Measurements from ENCODE around the gene SIN3A.
"Not testable (repeated sequence)": the region's sequence is repeated elsewhere in the genome, so short reads cannot be mapped to it uniquely, and the experiment has no call there.

SIN3A gene

GRCh38 chr15:75449585-75450306, 1.7 kb downstream of the SIN3A start:
- no peak for DNase-seq

- DNase-seq: not testable (repeated sequence)
Measured at GRCh38 chr15:75448171-75448570, 3.3 kb downstream of the SIN3A start.

- no peak for DNase-seq
Measured at GRCh38 chr15:75446151-75446550, 5.3 kb downstream of the SIN3A start.

- DNase-seq: not testable (repeated sequence)
Measured at GRCh38 chr15:75445324-75445723, 6.2 kb downstream of the SIN3A start.

- DNase-seq: not testable (repeated sequence)
Measured at GRCh38 chr15:75443972-75444453, 7.5 kb downstream of the SIN3A start.

DNA sequence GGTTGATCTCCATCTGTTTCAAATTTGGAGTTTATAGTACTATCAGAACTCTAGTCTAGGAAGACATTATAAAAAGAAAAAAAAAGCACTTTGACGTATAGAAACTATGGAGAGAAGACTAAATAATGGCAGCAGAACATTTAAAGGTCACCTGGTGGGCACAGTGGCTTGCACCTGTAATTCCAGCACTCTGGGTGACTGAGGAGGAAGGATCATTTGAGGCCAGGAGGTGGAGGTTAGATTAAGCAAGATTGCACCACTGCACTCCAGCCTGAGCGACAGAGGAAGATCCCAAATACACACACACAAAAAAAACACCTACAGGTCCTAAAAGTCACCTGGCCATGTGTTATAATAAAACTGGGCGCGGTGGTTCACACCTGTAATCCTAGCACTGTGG, 13.8 kb downstream of the SIN3A start:
- DNase-seq: no peak

- DNase-seq: no peak
Measured at GRCh38 chr15:75436881-75437280, 14.6 kb downstream of the SIN3A start.

- DNase-seq: no peak
Measured at GRCh38 chr15:75431682-75432081, 19.8 kb downstream of the SIN3A start.

GRCh38 chr15:75431270-75431669, 20.2 kb downstream of the SIN3A start:
- DNase-seq: no peak

DNA sequence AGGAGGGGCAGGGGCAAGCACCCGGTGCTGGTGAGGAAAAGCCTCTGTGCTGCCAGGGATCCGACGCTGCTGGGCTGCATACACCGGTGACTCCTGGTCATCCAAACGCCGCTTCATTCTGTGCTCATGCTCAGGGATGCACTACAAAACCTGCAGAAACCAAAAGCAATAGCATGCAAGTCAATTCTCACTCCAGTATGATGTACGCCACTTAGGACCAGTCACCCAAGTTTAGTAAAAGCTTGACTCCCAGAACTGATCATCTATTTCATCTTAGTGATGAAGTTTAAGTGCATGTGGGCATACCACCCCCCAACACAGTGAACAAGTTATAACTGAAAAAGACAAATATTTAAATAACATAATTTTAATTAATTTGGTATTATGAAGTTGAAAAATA, 21.2 kb downstream of the SIN3A start:
- DNase-seq: no peak

DNA sequence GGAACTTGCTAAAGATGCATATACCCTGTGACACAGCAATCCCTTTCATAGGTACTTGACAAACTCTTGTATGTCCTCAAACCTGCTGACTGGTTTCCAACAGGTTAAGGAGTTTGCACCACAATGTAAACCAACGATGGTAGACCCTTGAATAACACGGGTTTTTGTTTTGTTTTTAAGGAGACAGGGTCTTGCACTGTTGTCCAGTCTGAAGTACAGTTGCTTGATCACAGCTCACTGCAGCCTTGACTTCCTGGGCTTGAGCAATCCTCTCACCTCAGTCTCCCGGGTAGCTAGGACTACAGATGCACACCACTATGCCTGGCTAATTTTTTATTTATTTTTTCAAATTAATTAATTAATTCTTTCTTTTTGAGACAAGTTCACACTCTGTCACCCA, 23.3 kb downstream of the SIN3A start:
- no peak for DNase-seq

DNA sequence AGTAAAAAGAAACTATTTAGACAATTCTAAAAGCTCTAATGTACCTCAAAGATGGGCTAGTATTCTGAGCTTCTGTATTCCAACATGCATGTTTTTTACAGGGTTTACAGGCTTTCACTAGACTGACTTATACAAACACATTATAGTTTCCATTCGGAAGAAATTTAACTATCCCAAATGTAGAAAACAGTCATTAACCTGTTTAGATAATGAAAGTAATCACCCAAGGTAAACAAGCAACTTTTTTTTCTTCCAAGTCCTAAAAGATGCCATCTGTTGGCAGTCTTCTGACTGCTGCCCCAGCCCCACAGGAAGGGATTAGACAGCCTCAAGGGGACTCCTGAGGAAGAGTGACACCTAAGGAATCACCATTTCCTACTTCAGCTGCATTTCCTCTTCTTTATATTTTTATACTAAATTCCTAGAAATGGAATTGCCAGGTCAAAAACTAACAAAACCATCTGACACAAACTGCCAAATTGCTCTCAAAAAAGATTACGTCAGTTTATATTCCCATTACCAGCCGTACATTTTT, 25.5 kb downstream of the SIN3A start:
- DNase-seq: no peak

DNA sequence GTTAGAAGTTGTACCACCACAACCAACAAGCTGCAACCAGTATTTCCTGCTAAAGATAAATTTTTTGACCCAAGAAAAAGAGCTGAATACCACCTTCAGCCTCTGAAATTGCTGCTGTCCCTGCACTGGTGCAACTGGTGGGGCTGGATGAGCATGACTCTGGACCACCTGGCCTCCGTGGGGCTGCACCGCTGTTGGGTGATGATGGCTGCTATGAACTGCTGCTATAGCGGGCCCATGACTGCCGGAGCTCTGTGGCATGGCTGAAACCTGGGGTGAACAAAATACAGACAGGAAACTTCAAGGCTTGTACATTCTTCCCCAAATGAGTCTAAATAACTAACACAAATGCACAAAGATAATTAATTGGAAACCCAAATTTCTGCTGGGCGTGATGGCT, 28.9 kb downstream of the SIN3A start:
- no peak for DNase-seq

GRCh38 chr15:75420698-75421097, 30.8 kb downstream of the SIN3A start:
- DNase-seq: no peak

GRCh38 chr15:75416584-75416983, 34.9 kb downstream of the SIN3A start:
- DNase-seq: no peak

- no peak for DNase-seq
Measured at GRCh38 chr15:75410196-75410595, 41.3 kb downstream of the SIN3A start.

DNA sequence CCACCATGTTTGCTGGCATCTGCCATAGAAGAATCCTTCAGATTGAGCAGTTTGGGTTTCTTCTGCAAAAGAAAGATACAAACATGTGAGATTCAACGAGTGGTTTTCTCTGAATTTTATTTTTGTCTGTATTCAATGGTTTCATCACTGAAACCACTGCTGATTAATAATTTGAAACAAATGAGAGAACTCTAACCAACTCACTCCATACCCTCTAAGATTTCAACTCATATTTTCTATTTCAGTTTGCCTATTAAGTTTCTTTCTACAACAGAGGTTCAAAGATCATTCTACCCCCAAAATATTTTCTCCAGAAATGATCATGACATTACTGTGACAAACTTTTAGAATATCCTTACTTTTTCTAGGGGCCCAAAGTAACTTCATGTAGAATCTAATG, 44.4 kb downstream of the SIN3A start:
- DNase-seq: no peak

DNA sequence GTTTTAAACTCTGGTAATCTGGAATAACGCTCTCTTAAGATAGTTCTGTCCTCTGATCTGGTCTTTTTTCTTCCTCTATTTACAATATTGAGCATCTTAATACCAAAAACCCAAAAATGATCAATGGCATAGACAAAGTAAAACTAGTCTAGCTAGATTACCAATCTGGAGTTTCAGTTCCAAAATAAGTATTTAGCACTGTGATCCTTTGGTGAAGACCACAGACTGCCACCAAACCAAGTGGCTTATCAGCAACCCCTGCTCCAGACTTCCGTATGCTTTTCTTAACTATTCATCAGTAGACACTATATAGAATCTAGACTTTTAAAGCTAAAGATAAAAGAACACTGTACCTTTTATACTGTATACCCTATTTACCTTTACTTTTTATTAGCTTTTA, 47.6 kb downstream of the SIN3A start:
- no peak for DNase-seq

DNA sequence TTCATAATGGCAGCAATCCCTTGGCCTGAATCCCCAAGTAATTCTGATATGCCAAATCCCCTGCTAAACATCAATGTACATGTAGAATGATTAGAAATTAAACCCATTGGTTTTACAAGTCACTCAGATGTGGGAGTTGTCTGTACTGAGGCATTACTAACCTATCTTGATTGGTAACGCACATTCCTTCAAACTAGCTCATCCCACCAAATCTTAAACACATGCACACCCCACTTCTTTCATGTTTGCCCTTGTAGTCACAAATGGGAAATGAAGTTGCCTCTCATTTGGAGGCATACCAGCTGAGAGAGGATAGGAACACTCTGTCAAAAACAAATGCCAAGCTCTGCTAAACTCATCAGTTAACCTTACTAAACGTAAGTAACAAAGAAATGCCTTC, 54.0 kb downstream of the SIN3A start:
- no peak for DNase-seq

DNA sequence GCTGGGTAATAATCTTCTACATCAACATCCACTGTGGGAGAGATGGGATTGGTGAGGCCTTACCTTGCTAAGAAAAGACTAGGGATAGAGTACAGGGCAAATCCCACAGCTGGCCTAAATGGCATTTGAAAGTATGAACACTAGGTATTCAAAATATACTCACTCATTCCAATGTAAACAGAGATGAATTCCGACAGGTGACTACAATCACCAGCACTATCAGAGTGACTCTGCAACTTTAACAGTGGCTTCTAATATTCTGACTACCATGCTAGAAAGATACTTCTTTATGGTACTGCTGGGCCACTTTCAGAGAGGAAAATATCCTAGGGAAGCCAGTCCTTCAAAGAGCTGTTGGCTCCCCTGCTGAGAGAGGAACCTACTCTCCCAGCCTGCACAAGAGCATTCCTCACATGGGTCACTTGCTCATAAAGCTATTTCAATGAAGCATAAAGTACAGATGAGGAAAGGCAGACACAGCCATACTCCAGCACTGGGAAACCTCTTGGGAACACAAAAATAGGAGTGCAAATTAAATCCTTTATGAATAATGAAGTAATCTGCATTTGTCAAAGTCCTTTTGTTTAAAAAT, 61.6 kb downstream of the SIN3A start:
- no peak for DNase-seq

DNA sequence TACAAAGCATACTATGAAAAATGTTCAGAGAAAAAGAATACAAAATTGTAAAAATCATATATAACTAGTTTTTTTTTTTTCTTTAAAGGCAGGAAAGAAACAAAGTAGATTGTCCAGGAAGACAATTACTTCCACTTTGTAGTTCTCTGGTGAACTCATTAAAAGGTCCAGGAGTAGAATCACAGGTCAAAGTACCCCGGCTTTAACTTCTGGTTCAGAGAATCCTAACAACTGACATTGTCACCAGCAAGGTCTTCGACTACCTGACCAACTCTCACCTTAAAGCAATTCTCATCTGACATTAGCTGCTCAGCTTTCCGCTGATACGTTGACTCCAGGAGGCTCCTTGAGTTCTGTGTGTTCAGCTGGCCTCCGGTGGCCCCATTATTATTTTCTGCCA, 67.5 kb downstream of the SIN3A start:
- DNase-seq: not testable (repeated sequence)

DNA sequence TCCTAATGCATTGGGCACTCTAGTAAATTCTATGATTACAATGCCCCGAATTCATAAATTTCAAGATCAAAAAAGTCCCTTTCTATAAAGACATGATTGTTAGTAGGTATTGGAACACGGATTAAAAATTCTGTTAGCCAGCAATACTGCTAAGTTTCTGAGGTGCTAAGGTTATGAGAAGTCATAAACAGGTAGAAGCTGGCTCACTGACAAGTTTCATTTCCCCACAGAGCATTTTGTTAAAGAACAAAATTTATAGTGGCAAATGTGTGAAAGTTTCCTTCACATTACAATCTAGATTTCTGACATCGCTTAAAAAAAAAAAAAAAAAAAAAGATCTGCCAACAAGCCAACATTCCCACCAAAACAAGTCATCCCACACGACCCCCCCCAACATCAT, 70.7 kb downstream of the SIN3A start:
- DNase-seq: no peak

DNA sequence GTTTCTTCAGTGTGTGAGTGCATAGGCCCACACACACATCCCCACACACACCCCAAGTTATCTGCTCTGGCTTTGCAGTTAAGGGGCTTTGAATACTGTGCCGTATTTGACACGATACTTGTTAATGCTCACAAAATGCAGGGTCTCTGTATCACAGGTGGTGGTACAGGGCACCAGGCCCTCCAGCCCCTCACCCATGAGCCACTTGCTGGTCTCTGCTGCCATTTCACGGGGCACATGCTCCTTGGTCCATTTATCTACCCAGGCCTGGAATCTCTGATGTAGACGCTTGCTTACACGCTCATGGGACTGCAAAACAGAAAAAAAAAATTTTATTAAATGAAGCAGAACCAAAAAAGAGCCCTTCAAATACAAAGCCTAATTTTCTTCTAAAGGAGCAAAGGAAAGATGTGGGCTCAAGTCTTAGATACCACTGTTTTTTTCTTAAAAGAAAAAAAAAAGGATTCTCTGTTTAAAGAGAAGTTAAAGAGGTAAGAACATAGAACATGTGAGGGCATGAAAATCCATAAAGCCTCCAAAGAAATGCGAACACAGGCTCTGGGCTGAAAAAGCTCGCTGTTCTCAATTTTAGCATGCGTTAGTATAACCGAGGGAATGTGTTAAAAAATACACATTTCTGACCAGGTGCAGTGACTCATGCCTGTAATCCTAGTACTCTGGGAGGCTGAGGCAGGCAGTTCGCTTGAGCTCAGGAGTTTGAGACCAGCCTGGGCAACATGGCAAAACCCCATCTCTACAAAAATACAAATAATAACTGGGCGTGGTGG, 79.4 kb downstream of the SIN3A start:
- DNase-seq: no peak

DNA sequence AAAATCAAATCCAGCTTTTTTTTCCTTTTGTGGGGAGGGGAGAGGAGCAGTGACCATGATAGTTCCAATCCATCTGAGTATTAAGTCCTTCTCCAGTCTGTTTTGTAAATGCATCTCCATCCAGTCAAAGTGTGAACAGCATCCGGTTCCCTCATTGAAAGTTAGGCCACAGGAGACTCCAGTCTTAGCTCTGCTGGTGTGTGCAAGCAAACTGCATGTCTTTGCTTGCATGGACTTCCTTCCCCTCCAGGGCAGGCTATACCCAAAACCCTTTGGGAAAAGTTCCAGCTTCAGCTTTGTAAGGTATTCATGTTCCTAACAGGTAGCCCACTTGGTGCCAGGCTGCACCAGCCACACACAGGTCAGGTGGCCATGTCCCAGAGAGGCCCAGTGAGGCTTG, 80.0 kb downstream of the SIN3A start:
- no peak for DNase-seq

Measured in NCI-H1092 (cell line).